Measurements from ENCODE around the gene GRHL3.
A peak's percentile ranks its signal among the peaks of the same experiment; 100 is the strongest.
"Not testable (repeated sequence)": the region's sequence is repeated elsewhere in the genome, so short reads cannot be mapped to it uniquely, and the experiment has no call there.

Gene GRHL3

GRCh38 chr1:24319312-24319863, at the start of gene GRHL3:
GRHL3 (plus strand) TSS chr1:24319357; CDS start chr1:24319552, 195 bp downstream.
- no peak for DNase-seq (ENCODE audit: low spot score)

GRCh38 chr1:24274203-24275103, 44.7 kb upstream of the GRHL3 start:
- DNase-seq (ENCODE audit: low spot score) = not testable (repeated sequence)

GRCh38 chr1:24275104-24275410, 44.1 kb upstream of the GRHL3 start:
- no peak for DNase-seq (ENCODE audit: low spot score)

GRCh38 chr1:24275510-24275909, 43.6 kb upstream of the GRHL3 start:
- no peak for DNase-seq (ENCODE audit: low spot score)

- peak; percentile 18 for DNase-seq (ENCODE audit: low spot score)
Measured at GRCh38 chr1:24276791-24277190, 42.4 kb upstream of the GRHL3 start.

- no peak for DNase-seq (ENCODE audit: low spot score)
Measured at GRCh38 chr1:24277420-24278169, 41.6 kb upstream of the GRHL3 start.

GRCh38 chr1:24278726-24279125, 40.4 kb upstream of the GRHL3 start:
- no peak for DNase-seq (ENCODE audit: low spot score)

GRCh38 chr1:24279590-24280232, 39.4 kb upstream of the GRHL3 start:
- no peak for DNase-seq (ENCODE audit: low spot score)

GRCh38 chr1:24281591-24281990, 37.6 kb upstream of the GRHL3 start:
- DNase-seq (ENCODE audit: low spot score) = no peak

- no peak for DNase-seq (ENCODE audit: low spot score)
Measured at GRCh38 chr1:24282491-24282890, 36.7 kb upstream of the GRHL3 start.

- peak; percentile 10 for DNase-seq (ENCODE audit: low spot score)
Measured at GRCh38 chr1:24283326-24284155, 35.6 kb upstream of the GRHL3 start.

- DNase-seq (ENCODE audit: low spot score) = no peak
Measured at GRCh38 chr1:24284156-24284471, 35.0 kb upstream of the GRHL3 start.

- no peak for DNase-seq (ENCODE audit: low spot score)
Measured at GRCh38 chr1:24285231-24285630, 33.9 kb upstream of the GRHL3 start.

GRCh38 chr1:24286246-24287010, 32.7 kb upstream of the GRHL3 start:
- DNase-seq (ENCODE audit: low spot score) = no peak

- not testable (repeated sequence) for DNase-seq (ENCODE audit: low spot score)
Measured at GRCh38 chr1:24287779-24288178, 31.4 kb upstream of the GRHL3 start.

- no peak for DNase-seq (ENCODE audit: low spot score)
Measured at GRCh38 chr1:24288479-24288878, 30.7 kb upstream of the GRHL3 start.

- peak; percentile 44 for DNase-seq (ENCODE audit: low spot score)
Measured at GRCh38 chr1:24289937-24290595, 29.1 kb upstream of the GRHL3 start.

GRCh38 chr1:24290933-24291487, 28.1 kb upstream of the GRHL3 start:
- no peak for DNase-seq (ENCODE audit: low spot score)

GRCh38 chr1:24292103-24292502, 27.1 kb upstream of the GRHL3 start:
- DNase-seq (ENCODE audit: low spot score) = no peak

- DNase-seq (ENCODE audit: low spot score) = no peak
Measured at GRCh38 chr1:24292887-24293286, 26.3 kb upstream of the GRHL3 start.

All from RKO (cell line).